ENCODE results near the gene YPEL1. TPM values are rescaled to one million over a fixed set of nuclear protein-coding genes. Genes with fewer than 3 reads are reported as not detected.

YPEL1 gene
- total and polyA plus RNA-seq, 2 of the 8 experiments (the other 6 are each of a cell fraction or from before 2014, with no cell fraction given): 6.0 to 6.7 TPM

DNA sequence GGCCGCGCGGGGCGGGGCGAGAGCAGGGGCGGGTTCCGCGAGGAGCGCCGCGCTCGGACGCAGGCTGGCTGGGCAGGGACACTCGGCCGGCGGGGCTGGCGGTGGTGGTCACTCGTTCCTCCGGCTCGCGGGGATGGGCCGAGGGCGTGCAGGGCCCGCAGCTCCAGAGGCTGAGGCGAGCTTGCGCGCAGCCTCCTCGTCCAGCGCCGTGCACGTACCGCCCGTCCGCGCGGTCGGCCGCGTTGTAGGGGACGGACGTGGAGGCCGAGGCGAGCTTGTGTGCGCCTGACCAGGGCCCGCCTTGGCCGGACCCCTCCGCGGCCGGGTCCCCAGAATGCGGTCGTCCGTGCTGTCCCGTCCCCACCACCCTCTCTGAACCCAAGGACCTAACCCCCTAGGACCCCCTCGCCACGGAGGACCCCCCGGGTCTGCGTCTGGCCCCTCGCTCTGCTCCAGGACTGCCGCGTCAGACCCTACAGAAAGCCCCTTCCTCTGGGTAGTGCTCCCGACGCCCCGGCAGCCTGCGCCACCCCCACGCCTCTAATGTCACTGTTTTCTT lies 569 bp upstream of the YPEL1 start:
- Histone ChIP-seq H2AK5ac (ENCODE audit: low read depth, low read length) (no peak overlapping the region), H3K27me3 (replicated peaks in 1 of 4; ENCODE audit: control insufficient read depth in 3 of 4, extremely low read depth in 1 of 4, insufficient read depth in 3 of 4, low read length in 3 of 4) (peaks cover 0 to 15% (median 6%) of the 10 kb centered on the region in 4 experiments; a peak in 2 of 7 replicates), H2BK5ac (ENCODE audit: low read depth, low read length) (no peak overlapping the region), H3K9ac (replicated peaks in 1 of 4; ENCODE audit: extremely low read depth in 1 of 4, low read depth in 3 of 4, low read length in 3 of 4) (peak overlapping the region in 3 of 4 experiments; percentile 20 to 47 (median 42); a peak in 3 of 7 replicates), H3K36me3 (ENCODE audit: control insufficient read depth in 2 of 4, insufficient read depth in 4 of 4, low read length in 3 of 4) (no peaks in the 10 kb centered on the region), H3K4ac (replicated peaks; ENCODE audit: insufficient read length, low read depth, low read length) (no peak overlapping the region), H2BK15ac (ENCODE audit: low read length) (peak overlapping the region; percentile 98; the same call in 1 of the 2 replicates), H4K8ac (ENCODE audit: extremely low read depth, insufficient read depth, low read length) (peak overlapping the region; percentile 89; the same call in 1 of the 2 replicates), H2BK20ac (ENCODE audit: low read length) (no peak overlapping the region), H3K4me2 (ENCODE audit: insufficient read depth in 1 of 2, low read depth in 2 of 2, low read length in 2 of 2) (peak overlapping the region; percentile 67 to 97), H3K14ac (ENCODE audit: insufficient read length) (peak overlapping the region; percentile 40), H3K9me3 (ENCODE audit: insufficient read depth in 2 of 2, low read depth in 1 of 2, low read length in 1 of 2) (no peaks in the 10 kb centered on the region), H2AFZ (ENCODE audit: low read length) (peak overlapping the region; percentile 59; the same call in 1 of the 2 replicates), H3K18ac (ENCODE audit: extremely low read depth, low read length) (peak overlapping the region; percentile 98), H4K5ac (ENCODE audit: insufficient read length, low read depth, low read length) (peak overlapping the region; percentile 91), H2BK12ac (ENCODE audit: low read depth, low read length) (peak overlapping the region; percentile 96; the same call in 1 of the 2 replicates), H4K20me1 (replicated peaks in 1 of 2; ENCODE audit: control insufficient read depth in 1 of 2, insufficient read depth in 2 of 2, low read length in 2 of 2) (peaks cover 0 to 3% of the 10 kb centered on the region in 2 experiments), H3K27ac (ENCODE audit: low read depth, low read length) (no peak overlapping the region), H4K91ac (replicated peaks; ENCODE audit: insufficient read length, low read length) (peak overlapping the region; percentile 89), H3K79me1 (ENCODE audit: low read depth, low read length) (no peaks in the 10 kb centered on the region), H2BK120ac (replicated peaks; ENCODE audit: low read depth, low read length) (peak overlapping the region; percentile 87), H3K4me3 (ENCODE audit: extremely low read depth in 1 of 4, insufficient read depth in 2 of 4, low read depth in 3 of 4, low read length in 4 of 4) (peak overlapping the region; percentile 48 to 67 (median 58)), H3K56ac (replicated peaks; ENCODE audit: insufficient read length, low read depth, low read length) (no peak overlapping the region), H3K23ac (ENCODE audit: insufficient read length) (no peak overlapping the region), H3K4me1 (replicated peaks in 1 of 4; ENCODE audit: control insufficient read depth in 3 of 4, insufficient read depth in 4 of 4, low read length in 3 of 4) (peaks cover 0 to 6% (median 3%) of the 10 kb centered on the region in 4 experiments; a peak in 3 of 7 replicates), H3K23me2 (ENCODE audit: low read depth, low read length) (peaks cover 7% of the 10 kb centered on the region; the same call in 1 of the 2 replicates), H3K79me2 (ENCODE audit: control insufficient read depth in 1 of 2, insufficient read depth in 2 of 2, low read length in 2 of 2) (no peaks in the 10 kb centered on the region)
- no peak for FAIRE-seq
- DNase-seq (ENCODE audit: low read depth in 1 of 2, low spot score in 2 of 2): no peak
- ChIA-PET CTCF (ENCODE audit: partially characterized antibody) (no interaction called here), POLR2A (ENCODE audit: partially characterized antibody) (interaction anchor here (0.6 to 1.8 kb wide), 14 partner anchors 8 to 217 kb away, joined by 3 to 10 read pairs (median 4); partner anchors contain the start of gene PPM1F)
- WGBS, 2 experiments (ENCODE audit: extremely low coverage in 1 of 2, insufficient coverage in 1 of 2, insufficient read length in 1 of 2, insufficient replicate concordance in 2 of 2, low coverage in 1 of 2, low lambda C conversion rate in 2 of 2, missing lambda C conversion rate in 1 of 2): 12% methylated on average over 36 of the region's 65 CpGs; no CpG with 5 or more reads in 1 of the 2 experiments
- TF ChIP-seq POLR2AphosphoS5 (IDR thresholded peaks at IDR 0.05; ENCODE audit: low read depth, low read length) (peak; percentile 75), JUN (IDR thresholded peaks at IDR 0.05; ENCODE audit: low read depth, low read length) (no peak), POU5F1 (IDR thresholded peaks at IDR 0.05; ENCODE audit: low read depth, low read length) (no peak), SP4 (IDR thresholded peaks at IDR 0.05; ENCODE audit: low read length) (no peak), TEAD4 (IDR thresholded peaks at IDR 0.05; ENCODE audit: low read depth, low read length) (no peak), RBBP5 (IDR thresholded peaks at IDR 0.05; ENCODE audit: borderline replicate concordance, low read depth, low read length) (0 out of 2 replicates have a peak, but pooled peaks have one; percentile 29), TAF1 (IDR thresholded peaks at IDR 0.05; ENCODE audit: low read depth, low read length) (peak; percentile 90), CHD1 (IDR thresholded peaks at IDR 0.05; ENCODE audit: low read depth, low read length) (no peak), HDAC2 (IDR thresholded peaks at IDR 0.05; ENCODE audit: borderline replicate concordance in 1 of 2, low read depth in 2 of 2, low read length in 2 of 2) (0 out of 4 replicates have a peak, but pooled peaks of 1 of the 2 experiments have one; percentile 17), CREB1 (IDR thresholded peaks at IDR 0.05) (no peak), CEBPB (IDR thresholded peaks at IDR 0.05; ENCODE audit: low read depth, low read length) (no peak), PHF8 (conservative IDR thresholded peaks at IDR 0.05; ENCODE audit: low read depth, low read length) (peak; percentile 78), POLR2A (IDR thresholded peaks at IDR 0.05; ENCODE audit: control extremely low read depth in 1 of 2, low read depth in 2 of 2, low read length in 2 of 2) (peak; percentile 82 to 88)

All from H1 (cell line).